Activated CD4-positive, alpha-beta T cell treated with anti-CD3 and anti-CD28 coated beads for 4 hours (primary cell): ENCODE data around the gene LMNTD2.
"Not testable (repeated sequence)": the region's sequence is repeated elsewhere in the genome, so short reads cannot be mapped to it uniquely, and the experiment has no call there.

Experiments used
- DNase-seq, 2 donors: peaks; one replicate each; pipeline ENCODE4 v3.0.0-alpha.2; 2020

Gene LMNTD2

GRCh38 chr11:587546-587945 lies 27.0 kb upstream of the LMNTD2 start:
- no peak for DNase-seq

- no peak for DNase-seq
Observed at GRCh38 chr11:586376-587316, 26.1 kb upstream of the LMNTD2 start.

GRCh38 chr11:584287-584686 lies 23.7 kb upstream of the LMNTD2 start:
- no peak for DNase-seq

GRCh38 chr11:581752-582151 lies 21.2 kb upstream of the LMNTD2 start:
- no peak for DNase-seq

- DNase-seq = no peak
Observed at GRCh38 chr11:581342-581741, 20.8 kb upstream of the LMNTD2 start.

- no peak for DNase-seq
Observed at GRCh38 chr11:579830-580601, 19.5 kb upstream of the LMNTD2 start.

- no peak for DNase-seq
Observed at GRCh38 chr11:578276-579035, 17.9 kb upstream of the LMNTD2 start.

DNA sequence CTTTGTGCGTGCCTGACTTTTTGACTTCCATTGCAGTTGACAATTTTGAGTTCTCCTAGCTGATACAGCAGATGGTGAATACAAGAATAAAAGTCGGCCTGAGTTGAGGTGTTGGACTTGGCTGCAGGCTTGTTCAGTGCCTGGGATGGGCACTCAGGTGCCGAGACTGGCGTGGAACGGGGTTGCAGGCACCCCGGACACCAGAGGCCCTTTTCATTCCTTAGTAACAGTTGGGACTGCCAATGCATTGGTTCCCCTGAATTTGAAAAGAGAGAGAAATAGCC lies 17.0 kb upstream of the LMNTD2 start:
- no peak for DNase-seq

- DNase-seq = no peak
Observed at GRCh38 chr11:576811-577610, 16.5 kb upstream of the LMNTD2 start.

DNA sequence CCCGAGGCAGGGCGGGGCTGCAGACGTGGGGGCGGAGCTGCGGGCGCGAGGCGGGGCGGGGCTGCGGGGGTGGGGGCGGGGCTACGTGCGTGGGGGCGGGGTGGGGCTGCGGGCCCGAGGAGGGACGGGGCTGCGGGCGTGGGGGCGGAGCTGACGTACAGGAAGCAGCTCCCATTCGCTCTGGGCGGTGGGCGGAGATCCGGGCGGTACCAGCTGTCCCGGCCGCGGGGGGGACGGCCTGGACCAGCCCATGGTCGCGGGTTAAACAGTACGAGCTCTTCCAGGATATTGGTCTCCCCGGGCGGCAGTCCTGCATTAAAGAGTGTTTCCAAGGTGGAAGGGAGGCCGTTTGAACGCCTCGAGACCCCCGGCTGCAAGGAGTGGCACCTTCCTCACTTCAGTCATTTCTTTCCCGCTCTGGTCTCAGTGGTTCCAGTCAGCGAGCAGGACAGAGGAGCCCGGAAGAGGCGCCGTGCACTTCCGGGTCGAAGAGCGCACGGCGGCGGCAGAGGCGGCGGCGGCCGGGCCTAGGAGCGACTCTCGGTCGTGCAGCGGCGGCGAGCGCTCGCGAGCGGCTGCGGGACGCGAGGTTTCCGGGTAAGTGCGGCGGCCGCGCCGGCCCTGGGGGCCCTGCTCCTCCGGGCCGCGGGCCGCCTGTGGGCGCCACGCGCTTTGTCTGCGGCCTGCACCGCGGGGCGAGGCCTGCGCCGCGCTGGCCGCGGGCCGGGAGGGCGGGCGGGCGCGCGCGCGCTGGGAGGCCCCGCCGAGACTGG lies 15.6 kb upstream of the LMNTD2 start, which contains the start of gene PHRF1:
PHRF1 (plus strand) TSS at position 475 of the 773 bp plus-strand sequence. CDS start 5,043 bp downstream, outside the sequence.
- peak; percentile 96 to 99 for DNase-seq

DNA sequence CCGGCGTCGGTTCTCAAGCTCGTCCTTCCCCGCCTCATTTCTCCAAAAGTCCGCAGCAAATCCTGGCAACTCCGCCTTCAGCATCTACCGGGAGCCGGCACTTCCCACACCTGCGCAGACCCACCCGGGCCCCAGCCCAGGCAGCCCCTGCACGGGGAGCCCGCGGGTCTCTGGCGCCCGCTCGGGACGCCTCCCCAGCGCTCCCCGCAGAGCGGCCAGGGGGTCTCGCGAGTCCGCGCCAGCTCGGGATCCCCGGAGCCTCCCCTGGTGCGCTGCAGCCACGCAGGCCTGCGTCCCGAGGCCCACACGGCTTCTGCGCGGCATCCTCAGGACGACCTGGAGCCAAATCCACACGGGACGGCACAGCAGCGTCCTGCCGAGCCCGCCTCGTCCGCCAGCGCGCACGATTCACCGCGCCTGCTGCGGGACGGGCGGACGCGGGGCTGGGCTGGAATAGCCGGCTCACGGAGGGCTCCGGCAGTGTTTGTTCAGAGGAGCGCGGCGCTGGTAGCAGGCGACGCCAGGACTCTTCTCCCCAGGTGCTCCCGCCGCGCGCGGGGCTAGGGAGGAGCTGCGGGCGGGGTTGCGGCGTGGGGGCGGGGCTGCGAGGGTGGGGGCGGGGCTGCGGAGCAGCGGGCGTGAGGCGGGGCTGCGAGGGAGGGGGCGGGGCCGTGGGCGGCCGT lies 14.9 kb upstream of the LMNTD2 start:
- no peak for DNase-seq

DNA sequence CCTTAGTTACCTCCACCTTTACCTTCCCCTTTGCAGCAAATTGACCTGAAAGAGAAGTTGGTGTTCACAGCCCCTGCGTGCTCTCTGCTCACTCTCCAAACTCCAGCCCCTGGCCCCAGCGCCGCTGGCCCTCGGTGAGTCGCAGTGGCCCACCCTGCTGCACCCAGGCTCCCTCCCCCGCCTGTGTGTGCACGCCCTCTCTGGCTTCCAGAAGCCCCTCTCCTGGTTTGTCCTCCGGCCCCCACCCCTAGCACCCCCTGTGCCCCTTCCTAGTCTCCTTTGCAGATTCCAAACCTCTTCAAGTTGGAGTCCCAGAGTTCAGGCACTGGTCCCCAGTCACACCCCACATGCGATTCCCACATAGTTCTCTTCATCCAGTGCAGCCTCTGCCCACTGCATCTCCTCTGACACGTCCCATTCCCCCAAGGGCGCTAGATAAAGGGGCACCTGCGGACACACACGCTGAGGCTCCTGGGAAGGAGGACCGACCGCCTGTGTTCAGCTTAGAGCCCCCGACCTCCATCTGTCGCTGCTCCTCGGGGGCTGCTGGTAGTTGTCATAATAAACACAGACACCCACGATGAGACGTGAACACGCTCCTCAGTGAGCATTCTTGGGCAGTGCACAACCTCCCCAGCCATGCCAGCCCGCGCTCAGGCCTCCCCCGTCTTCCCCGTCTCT lies 14.2 kb upstream of the LMNTD2 start:
- no peak for DNase-seq

DNA sequence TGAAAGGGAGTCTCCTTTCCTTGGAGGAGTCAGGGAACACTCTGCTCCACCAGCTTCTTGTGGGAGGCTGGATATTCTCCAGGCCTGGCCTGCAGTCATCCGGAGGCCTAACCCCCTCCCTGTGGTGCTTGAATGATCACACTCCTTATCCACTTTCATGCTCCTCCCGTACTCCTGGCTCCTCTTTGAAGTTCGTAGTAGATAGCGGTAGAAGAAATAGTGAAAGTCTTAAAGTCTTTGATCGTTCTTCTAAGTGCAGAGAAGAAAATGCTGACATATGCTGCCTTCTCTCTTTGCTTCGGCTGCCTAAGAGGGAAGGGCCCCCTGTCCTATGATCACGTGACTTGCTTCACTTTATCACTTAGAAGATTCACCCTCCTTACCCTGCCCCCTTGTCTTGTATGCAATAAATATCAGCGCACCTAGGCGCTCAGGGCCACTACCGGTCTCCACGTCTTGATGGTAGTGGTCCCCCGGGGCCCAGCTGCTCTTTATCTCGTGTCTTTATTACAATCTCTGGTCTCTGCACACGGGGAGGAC lies 13.6 kb upstream of the LMNTD2 start:
- DNase-seq = not testable (repeated sequence)

DNA sequence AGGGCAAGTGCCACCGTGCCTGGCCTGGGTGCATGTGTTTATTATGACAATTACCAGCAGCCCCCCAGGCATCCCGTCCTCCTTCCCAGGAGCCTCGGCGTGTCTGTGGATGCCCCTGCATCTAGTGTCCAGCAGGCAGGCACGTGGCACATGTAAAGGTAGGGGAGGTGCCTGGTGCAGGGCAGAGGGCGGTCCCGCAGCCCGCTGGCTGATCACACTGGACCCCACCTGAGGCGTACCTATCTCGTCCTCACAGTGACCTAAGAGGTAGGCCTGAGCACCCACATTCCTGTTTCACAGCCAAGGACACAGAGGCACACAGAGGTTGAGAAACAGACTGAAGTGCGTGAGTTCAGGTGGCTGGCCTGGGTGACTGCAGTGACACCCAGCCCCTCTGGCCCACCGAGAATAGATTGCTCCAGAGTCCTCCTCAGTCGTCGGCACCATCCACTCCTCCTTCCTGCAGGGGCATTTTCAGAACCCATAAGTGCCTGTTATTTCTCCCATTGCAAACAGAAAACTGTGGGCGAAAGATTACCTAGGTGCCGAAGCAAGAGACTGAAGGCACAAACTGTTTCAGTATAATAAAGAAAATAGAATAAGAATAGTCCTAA lies 12.7 kb upstream of the LMNTD2 start:
- DNase-seq = no peak

DNA sequence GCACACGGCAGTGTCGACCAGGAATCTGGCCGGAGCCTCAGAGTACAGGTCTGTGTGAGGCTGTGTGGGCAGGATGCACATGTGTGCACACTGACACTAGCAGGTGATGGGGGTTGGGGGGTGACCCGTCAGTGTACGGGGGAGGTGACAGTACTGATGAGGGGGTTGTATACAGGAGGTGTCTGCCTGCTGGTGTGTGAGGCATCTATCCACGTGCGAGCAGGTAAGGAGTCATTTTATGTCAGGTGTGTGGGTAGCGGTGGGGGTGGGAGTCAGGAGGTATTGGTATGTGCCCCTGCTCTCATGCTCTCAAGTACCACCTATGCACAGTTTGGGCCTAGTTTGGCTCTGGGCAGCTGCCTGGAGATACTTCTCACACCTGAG lies 11.3 kb upstream of the LMNTD2 start:
- no peak for DNase-seq

GRCh38 chr11:569158-569885 lies 8.8 kb upstream of the LMNTD2 start:
- DNase-seq = no peak

GRCh38 chr11:568306-569157 lies 8.0 kb upstream of the LMNTD2 start:
- peak; percentile 84 to 87 for DNase-seq
